HepG2 (cell line): ENCODE measurements around the gene STRN4. TPM values are rescaled to one million over a fixed set of nuclear protein-coding genes. Genes with fewer than 3 reads are reported as not detected.
A peak's percentile ranks its signal among the peaks of the same experiment; 100 is the strongest.

Experiments used
- ATAC-seq: fragments of 200-7000 bp; cut with Tn5 transposase; 3 replicates; pipeline ENCODE4 v1.9.1; 2020; ENCODE audit warnings: mild to moderate bottlenecking, moderate library complexity
- BruUV-seq: library from RNA; stranded (reverse); fragments of 400-500 nt; replicated peaks from 2 replicates; lab custom pipeline; 2021; lab: Mats Ljungman, UMichigan
- CTCF ChIA-PET: fragments of 300-600 bp; formaldehyde crosslinking; extraction: SDS; loops from one replicate; lab custom pipeline; 2021; ENCODE audit warnings: low total read pairs, inconsistent platforms, low intra/inter-chr PET ratio; lab: Yijun Ruan, JAX
- POLR2A ChIA-PET: fragments of 350-600 bp; sonication (Branson Sonifier 250); formaldehyde crosslinking; loops from one replicate; lab custom pipeline; 2020; ENCODE audit warnings: antibody characterized with exemption, inconsistent platforms; lab: Yijun Ruan, JAX
- DNase-seq: peaks from one replicate; pipeline ENCODE4 v3.0.0-alpha.2; 2015; ENCODE audit warnings: low spot score
- FAIRE-seq: peaks from 3 replicates; lab custom pipeline; 2011; peaks lifted over from hg19 to GRCh38; lab: Jason Lieb, UNC
- H2AFZ ChIP-seq: one replicate; pipeline ENCODE4 v1.6.1; 2011; ENCODE audit warnings: low read length, inconsistent platforms
- H3K27ac ChIP-seq: fragments of 300-600 bp; 3 replicates; pipeline ENCODE4 v1.8.0; 2011; ENCODE audit warnings: mixed run types, mild to moderate bottlenecking, mixed read lengths, low read length, inconsistent platforms; ENCODE audit not compliant: insufficient read depth; ENCODE audit errors: extremely low read length
- H3K27me3 ChIP-seq, 2 experiments: fragments of 200-600 bp in 1 of 2; 2 replicates in 1 of 2; 3 replicates in 1 of 2; pipeline versions ENCODE4 v1.6.0 to v1.8.0; 2011; ENCODE audit warnings: low read length in 2 of 2, mild to moderate bottlenecking in 2 of 2, moderate library complexity in 2 of 2, inconsistent platforms in 1 of 2; ENCODE audit not compliant: insufficient read depth in 2 of 2, control insufficient read depth in 1 of 2
- H3K36me3 ChIP-seq, 2 experiments: fragments of 200-600 bp in 1 of 2; replicated peaks in 1 of 2; 2 replicates in 1 of 2; 3 replicates in 1 of 2; pipeline versions ENCODE4 v1.5.1 to v1.8.0; 2011; ENCODE audit warnings: low read length in 2 of 2, inconsistent platforms in 1 of 2; ENCODE audit not compliant: insufficient read depth in 2 of 2, control insufficient read depth in 1 of 2
- H3K4me1 ChIP-seq: 2 replicates; pipeline ENCODE4 v1.5.1; 2012; ENCODE audit warnings: low read length, inconsistent platforms; ENCODE audit not compliant: insufficient read depth
- H3K4me2 ChIP-seq: 2 replicates; pipeline ENCODE4 v1.6.0; 2011; ENCODE audit warnings: low read depth, low read length, inconsistent platforms
- H3K4me3 ChIP-seq, 3 experiments: fragments of 200-600 bp in 1 of 3; sonication (generic), shearing (Covaris generic) in 1 of 3; replicated peaks in 1 of 3; 2 replicates each; pipeline ENCODE4 v1.5.1; 2011 to 2016; ENCODE audit warnings: low read length in 3 of 3, inconsistent platforms in 2 of 3, low read depth in 2 of 3, mild to moderate bottlenecking in 2 of 3, control low read depth in 1 of 3, mixed read lengths in 1 of 3; ENCODE audit not compliant: insufficient read depth in 1 of 3
- H3K79me2 ChIP-seq: one replicate; pipeline ENCODE4 v1.6.1; 2011; ENCODE audit warnings: low read length, inconsistent platforms; ENCODE audit not compliant: insufficient read depth
- H3K9ac ChIP-seq: 2 replicates; pipeline ENCODE4 v1.6.0; 2011; ENCODE audit warnings: mild to moderate bottlenecking, low read depth, low read length, inconsistent platforms; ENCODE audit not compliant: insufficient read depth
- H3K9me3 ChIP-seq: 2 replicates; pipeline ENCODE4 v1.5.1; 2012; ENCODE audit warnings: mild to moderate bottlenecking, low read length
- H4K20me1 ChIP-seq: 2 replicates; pipeline ENCODE4 v1.6.0; 2011; ENCODE audit warnings: inconsistent platforms, mild to moderate bottlenecking, low read length, moderate library complexity; ENCODE audit not compliant: insufficient read depth
- AGO2 ChIP-seq: fragments of 200-400 bp; formaldehyde crosslinking; optimal IDR thresholded peaks from 2 replicates; pipeline ENCODE3; 2017; ENCODE audit warnings: mild to moderate bottlenecking, low read depth, low read length, moderate library complexity
- ASH2L ChIP-seq: fragments of 300-600, 200-600 bp; sonication (generic); IDR thresholded peaks from 2 replicates; pipeline ENCODE4 v1.7.0; 2017; ENCODE audit warnings: low read depth, mild to moderate bottlenecking, moderate library complexity, mixed read lengths, low read length; ENCODE audit not compliant: insufficient read length
- BCL3 ChIP-seq: sonication (generic); formaldehyde crosslinking; IDR thresholded peaks from 2 replicates; pipeline ENCODE4 v1.5.1; 2020; ENCODE audit warnings: mild to moderate bottlenecking, missing genetic modification reagents, moderate library complexity
- EED ChIP-seq: sonication (generic); formaldehyde crosslinking; IDR thresholded peaks from 2 replicates; pipeline ENCODE4 v1.5.0; 2020; ENCODE audit warnings: mild to moderate bottlenecking, missing genetic modification reagents
- ERF ChIP-seq: IDR thresholded peaks from 2 replicates; pipeline ENCODE4 v1.6.1; 2018; ENCODE audit warnings: missing biosample characterization, missing genetic modification reagents
- FOXC1 ChIP-seq: sonication (generic); formaldehyde crosslinking; IDR thresholded peaks from 2 replicates; pipeline ENCODE4 v1.8.0; 2022; ENCODE audit warnings: mild to moderate bottlenecking, missing genetic modification reagents, borderline replicate concordance
- HNF4A ChIP-seq: sonication (generic); formaldehyde crosslinking; IDR thresholded peaks from 2 replicates; pipeline ENCODE4 v1.4.0; 2020; ENCODE audit warnings: missing genetic modification reagents
- IRF9 ChIP-seq: sonication (generic); formaldehyde crosslinking; IDR thresholded peaks from 2 replicates; pipeline ENCODE4 v1.8.0; 2022; ENCODE audit warnings: missing genetic modification reagents, mild to moderate bottlenecking, borderline replicate concordance
- KDM2A ChIP-seq: sonication (generic); formaldehyde crosslinking; IDR thresholded peaks from 2 replicates; pipeline ENCODE4 v1.4.0; 2020; ENCODE audit warnings: low read depth, missing genetic modification reagents, borderline replicate concordance
- MAFK ChIP-seq, 2 experiments: IDR thresholded peaks in 1 of 2; conservative IDR thresholded peaks in 1 of 2; 2 replicates each; pipeline ENCODE4 v1.6.1; 2011; ENCODE audit warnings: improper control_type of control experiment in 2 of 2, low read length in 2 of 2
- POGZ ChIP-seq: sonication (generic); formaldehyde crosslinking; IDR thresholded peaks from 2 replicates; pipeline ENCODE4 v1.4.0; 2020; ENCODE audit warnings: mild to moderate bottlenecking, missing genetic modification reagents
- RXRA ChIP-seq: sonication (generic); formaldehyde crosslinking; IDR thresholded peaks from 2 replicates; pipeline ENCODE4 v1.5.1; 2020; ENCODE audit warnings: missing genetic modification reagents
- SOX13 ChIP-seq, 3 experiments: fragments of 450-650 bp in 1 of 3; sonication (generic) in 1 of 3; formaldehyde crosslinking in 1 of 3; IDR thresholded peaks in 2 of 3; conservative IDR thresholded peaks in 1 of 3; 2 replicates each; pipeline versions ENCODE4 v1.5.0 to v1.6.1; 2016 to 2020; ENCODE audit warnings: antibody characterized with exemption in 1 of 3, mild to moderate bottlenecking in 1 of 3, missing compliant biosample characterization in 1 of 3, missing genetic modification reagents in 1 of 3, moderate library complexity in 1 of 3
- SRY ChIP-seq: sonication (generic); formaldehyde crosslinking; IDR thresholded peaks from 2 replicates; pipeline ENCODE4 v1.8.0; 2022; ENCODE audit warnings: mild to moderate bottlenecking, missing genetic modification reagents
- ZNF224 ChIP-seq: sonication (generic); formaldehyde crosslinking; IDR thresholded peaks from 2 replicates; pipeline ENCODE4 v1.5.0; 2020; ENCODE audit warnings: mild to moderate bottlenecking, missing genetic modification reagents
- ZNF232 ChIP-seq: sonication (generic); formaldehyde crosslinking; IDR thresholded peaks from 2 replicates; pipeline ENCODE4 v1.4.0; 2020; ENCODE audit warnings: missing genetic modification reagents, borderline replicate concordance
- ZNF678 ChIP-seq: sonication (generic); formaldehyde crosslinking; IDR thresholded peaks from 2 replicates; pipeline ENCODE4 v1.4.0; 2020; ENCODE audit warnings: mild to moderate bottlenecking, missing genetic modification reagents
- ZNF709 ChIP-seq: sonication (generic); formaldehyde crosslinking; IDR thresholded peaks from 2 replicates; pipeline ENCODE4 v1.5.0; 2020; ENCODE audit warnings: mild to moderate bottlenecking, missing genetic modification reagents
- WGBS: methylation state at CpG from one replicate; pipeline ENCODE4 v1.1.6; 2017; ENCODE audit warnings: low lambda C conversion rate; 5-methylcytosine and 5-hydroxymethylcytosine counted together
- in situ Hi-C: cut with HindIII; loops from 2 replicates; pipeline ENCODE4 v1.10.0; 2017; ENCODE audit warnings: low pct_unique_long_range_greater_than_20kb; ENCODE audit not compliant: extremely low pct_ligation_motif_present
- intact Hi-C: fragments of 100-400 bp; cut with micrococcal nuclease; formaldehyde crosslinking; loops from one replicate; pipeline ENCODE4 v1.10.0; 2022; ENCODE audit not compliant: unreplicated experiment
- polyA plus RNA-seq, 8 experiments: library from polyadenylated mRNA; depleted of rRNA in 3 of 8; stranded (reverse) in 7 of 8; unstranded in 1 of 8; fragments of >200 nt; fragmentation: Illumina TruSeq in 4 of 8; extraction: Trizol in 4 of 8; gene quantifications; 2 replicates each; pipeline versions ENCODE4 v1.2.1 to v1.2.3, GENCODE V29; 2011 to 2016; ENCODE audit warnings: low read depth in 4 of 8, missing spikeins in 1 of 8, mixed read lengths in 1 of 8; ENCODE audit not compliant: insufficient read depth in 1 of 8
- total RNA-seq, 5 experiments: library from RNA; depleted of rRNA; stranded (reverse); fragments of >200 nt; fragmentation: Illumina TruSeq; extraction: Trizol; gene quantifications; 2 replicates each; pipeline ENCODE4 v1.2.3, GENCODE V29; 2016; ENCODE audit warnings: low read depth in 1 of 5

Gene STRN4
- total and polyA plus RNA-seq, 2 of the 13 experiments (the other 11 are each of a cell fraction or from before 2014, with no cell fraction given): 43.1 to 57.3 TPM

- TF ChIP-seq ASH2L: peak; percentile 65
- no peak for TF ChIP-seq RXRA (CRISPR knock-in tag)
- TF ChIP-seq IRF9: 0 out of 2 replicates have a peak, but pooled peaks have one; percentile 1
- 0 out of 2 replicates have a peak, but pooled peaks have one; percentile 19 for TF ChIP-seq ZNF232
- TF ChIP-seq SRY: 0 out of 2 replicates have a peak, but pooled peaks have one; percentile 47
- TF ChIP-seq BCL3 (CRISPR knock-in tag): no peak
- no peak for TF ChIP-seq ZNF224 (CRISPR knock-in tag)
These were observed 31.7 kb downstream of the STRN4 start (continued) for GRCh38 chr19:46714444-46715106.

GRCh38 chr19:46713781-46714443 lies 32.3 kb downstream of the STRN4 start:
- H3K4me1 ChIP-seq: peaks cover 15% of the 10 kb centered on the region
- H4K20me1 ChIP-seq: no peaks in the 10 kb centered on the region
- WGBS: 0% methylated on average over 13 of the region's 39 CpGs
- H3K27me3 ChIP-seq: no peaks in the 10 kb centered on the region; a peak in 1 of 5 replicates
- peak overlapping the region; percentile 79 to 83 (median 82) for H3K4me3 ChIP-seq
- in situ Hi-C loops (no loop called here), intact Hi-C loops (no loop called here)
- H3K79me2 ChIP-seq: peaks cover 20% of the 10 kb centered on the region
- ChIA-PET POLR2A (interaction anchor here (0.8 to 2.1 kb wide), 6 partner anchors 9 to 114 kb away, joined by 4 to 9 read pairs (median 5); partner anchors contain the start of genes CALM3, DACT3 and SLC1A5), CTCF (no interaction called here)
- FAIRE-seq (no peak), DNase-seq (peak; percentile 75), ATAC-seq (peak; percentile 71)
- H3K27ac ChIP-seq: peak overlapping the region; percentile 69
- no peaks in the 10 kb centered on the region for H3K9me3 ChIP-seq
- peak overlapping the region; percentile 75 for H3K9ac ChIP-seq
- 0 out of 5 replicates have a peak, but pooled peaks cover 0 to 2% of the 10 kb centered on the region in 2 experiments for H3K36me3 ChIP-seq
- H3K4me2 ChIP-seq: peak overlapping the region; percentile 96
- BruUV-seq: no TSS peak
- no peak overlapping the region for H2AFZ ChIP-seq
- no peak for TF ChIP-seq ZNF678 (CRISPR knock-in tag)
- TF ChIP-seq EED (CRISPR knock-in tag): no peak
- no peak for TF ChIP-seq MAFK (conservative IDR thresholded peaks at IDR 0.05 in 1 of 2, IDR thresholded peaks at IDR 0.05 in 1 of 2; ENCODE audit: low read length in 2 of 2)
- TF ChIP-seq FOXC1 (CRISPR knock-in tag): no peak
- peak; percentile 65 for TF ChIP-seq KDM2A (CRISPR knock-in tag)
- no peak for TF ChIP-seq BCL3 (CRISPR knock-in tag)
- TF ChIP-seq ZNF709 (CRISPR knock-in tag): 0 out of 2 replicates have a peak, but pooled peaks have one; percentile 34
- peak; percentile 39; the same call in 1 of the 2 replicates for TF ChIP-seq HNF4A (CRISPR knock-in tag)
- TF ChIP-seq SOX13 (IDR thresholded peaks at IDR 0.05): no peak
- peak in 1 of 2 experiments; percentile 40; a peak in 1 of 4 replicates for TF ChIP-seq SOX13 (CRISPR knock-in tag; conservative IDR thresholded peaks at IDR 0.05 in 1 of 2, IDR thresholded peaks at IDR 0.05 in 1 of 2)
- TF ChIP-seq ERF (CRISPR knock-in tag): 0 out of 2 replicates have a peak, but pooled peaks have one; percentile 7
- TF ChIP-seq POGZ: 0 out of 2 replicates have a peak, but pooled peaks have one; percentile 39
- TF ChIP-seq AGO2: peak; percentile 48
